NCI-H1417 (cell line): ENCODE results near the gene LRMDA.
"Not testable (repeated sequence)": the region's sequence is repeated elsewhere in the genome, so short reads cannot be mapped to it uniquely, and the experiment has no call there.

Source experiments
- DNase-seq, 3 experiments: peaks; one replicate each; lab custom pipeline; 2025; lab: John Stamatoyannopoulos, UW

LRMDA gene

DNA sequence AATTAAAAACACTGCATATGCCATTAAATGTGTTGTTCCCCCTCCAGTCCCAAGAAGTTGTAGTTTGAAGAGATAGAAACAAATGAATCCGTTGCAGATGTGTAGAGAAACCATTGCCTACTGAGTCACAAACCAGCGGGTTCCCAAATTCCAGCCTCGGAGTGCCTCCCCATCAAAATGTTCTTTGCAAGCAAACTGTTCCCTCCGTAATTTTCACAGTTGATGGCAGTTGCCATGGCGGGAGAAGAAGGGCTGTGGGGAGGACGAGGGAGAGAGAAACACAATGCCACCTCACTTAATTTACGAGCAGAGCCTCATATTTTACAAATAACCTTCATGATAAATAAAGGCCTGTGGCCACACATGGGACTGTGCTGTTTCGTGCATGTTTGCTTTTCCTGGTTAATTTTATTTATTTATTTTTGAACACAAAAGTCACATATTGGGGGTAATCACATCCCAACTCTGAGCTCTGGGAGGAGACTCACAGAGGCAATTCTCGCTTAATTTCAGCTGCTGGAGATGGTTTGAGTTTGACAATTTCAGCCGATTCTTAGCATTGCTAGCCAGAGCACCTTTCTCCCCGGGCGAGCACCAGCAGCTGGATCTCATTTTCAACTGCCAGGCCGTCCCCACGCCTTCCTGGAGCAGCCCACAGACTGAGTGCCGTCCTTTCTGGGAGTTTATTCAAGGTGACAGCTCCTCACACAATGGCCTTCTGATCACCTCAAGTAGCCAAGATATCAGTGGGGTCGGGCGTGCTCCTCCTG, 1122.0 kb downstream of the LRMDA start:
- DNase-seq = peak in 1 of 3 experiments; percentile 20

DNA sequence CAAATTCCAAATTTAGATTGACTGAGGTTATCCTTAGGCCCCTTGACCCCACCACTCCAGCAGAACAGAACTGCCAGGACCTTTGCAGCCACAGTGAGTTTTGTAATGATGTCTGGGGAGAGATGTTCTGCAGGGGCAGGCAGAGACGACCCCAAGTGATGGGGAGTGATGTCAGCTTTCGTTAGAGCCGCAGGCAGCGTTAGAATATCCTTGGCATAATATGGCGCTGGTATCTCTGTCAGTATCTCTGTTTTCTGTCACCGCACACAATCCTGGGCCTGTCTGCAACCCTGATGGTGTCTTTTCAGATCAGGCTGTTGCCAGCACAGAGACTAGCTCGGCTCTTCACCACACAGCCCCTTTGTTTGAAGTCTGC, 1122.6 kb downstream of the LRMDA start:
- no peak for DNase-seq

DNA sequence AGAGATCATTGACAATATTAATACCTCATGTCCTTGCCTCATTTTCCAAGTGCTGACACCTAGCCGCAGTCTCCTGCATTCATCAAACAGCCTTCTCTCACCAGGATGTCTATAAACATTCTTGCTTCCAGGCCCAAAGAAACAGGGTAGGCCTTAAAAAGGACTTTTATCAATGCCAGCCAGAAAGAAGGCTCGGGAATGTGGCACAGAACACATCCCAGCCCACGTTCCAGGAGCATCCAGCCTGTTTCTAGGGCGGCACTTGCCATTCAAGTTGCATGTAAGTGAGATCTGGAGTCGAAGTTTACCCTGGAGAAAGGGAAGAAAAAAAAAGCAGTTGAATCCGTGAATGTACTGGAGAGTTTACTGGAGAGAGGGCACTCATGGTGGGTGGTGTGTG, 1123.1 kb downstream of the LRMDA start:
- DNase-seq = no peak

DNA sequence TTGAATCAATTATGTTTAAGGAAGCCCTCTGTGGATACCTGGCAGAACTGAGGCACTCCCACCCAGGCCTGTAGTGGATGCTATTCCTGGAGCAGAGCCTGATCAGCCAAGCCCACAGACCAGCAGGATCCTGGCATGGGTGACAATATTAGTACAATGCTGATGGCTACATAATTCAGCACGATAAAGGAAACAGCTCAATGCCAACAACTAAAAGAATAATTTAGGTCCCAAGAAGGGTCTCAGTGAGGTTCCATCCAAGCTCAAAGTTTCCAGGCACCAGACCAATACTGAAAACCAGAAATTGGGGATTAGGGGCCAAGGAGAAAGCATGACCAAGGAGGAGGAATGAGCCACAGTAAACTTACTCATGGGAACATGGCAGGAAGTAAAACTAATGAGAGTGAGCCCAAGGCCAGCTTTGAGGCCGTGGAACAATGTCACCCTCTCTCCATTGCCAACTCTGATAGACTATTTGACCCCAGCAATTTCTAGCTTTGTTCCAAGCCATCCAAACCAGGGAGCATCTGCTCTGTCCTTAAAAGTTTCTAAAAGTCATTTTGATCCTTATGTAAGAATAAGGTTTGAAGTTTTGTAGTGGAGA, 1123.7 kb downstream of the LRMDA start:
- no peak for DNase-seq

DNA sequence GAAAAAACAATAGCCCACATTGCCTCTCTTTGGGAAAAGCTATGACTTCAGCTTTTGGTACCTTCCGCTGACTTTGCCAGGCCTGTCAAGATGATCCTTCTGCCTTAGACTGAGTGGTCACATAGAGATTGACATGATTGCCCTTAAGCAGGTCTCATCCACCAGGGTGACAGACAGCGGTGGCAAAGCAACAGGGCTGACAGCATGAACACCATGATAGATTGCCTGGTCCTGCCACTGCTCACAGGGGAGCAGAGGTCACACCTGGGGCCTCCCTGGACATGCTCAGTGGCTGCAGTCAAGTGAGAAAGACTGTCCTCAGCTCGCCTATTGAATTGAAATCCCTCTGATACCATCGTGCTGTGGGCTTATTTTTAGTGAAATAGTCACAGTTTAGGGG, 1125.9 kb downstream of the LRMDA start:
- no peak for DNase-seq

DNA sequence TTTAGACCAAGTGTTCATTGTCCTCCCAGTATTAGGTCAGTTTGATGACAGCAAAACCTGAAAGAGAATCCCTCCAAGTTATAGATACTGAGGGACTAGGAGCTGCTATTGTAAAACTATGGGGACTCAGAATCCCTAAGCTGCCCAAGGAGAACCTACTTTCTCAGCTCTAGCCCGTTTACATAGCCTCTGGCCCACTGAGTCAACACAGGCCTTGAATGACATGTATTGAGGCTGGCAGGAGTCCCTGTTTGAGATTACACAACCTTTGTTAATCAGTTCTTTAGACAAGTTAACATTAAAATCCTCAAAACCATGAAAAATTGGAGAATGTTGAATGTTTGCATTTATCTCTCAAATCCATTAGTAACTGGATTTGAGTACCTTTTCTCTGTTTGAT, 1127.2 kb downstream of the LRMDA start:
- DNase-seq = no peak

DNA sequence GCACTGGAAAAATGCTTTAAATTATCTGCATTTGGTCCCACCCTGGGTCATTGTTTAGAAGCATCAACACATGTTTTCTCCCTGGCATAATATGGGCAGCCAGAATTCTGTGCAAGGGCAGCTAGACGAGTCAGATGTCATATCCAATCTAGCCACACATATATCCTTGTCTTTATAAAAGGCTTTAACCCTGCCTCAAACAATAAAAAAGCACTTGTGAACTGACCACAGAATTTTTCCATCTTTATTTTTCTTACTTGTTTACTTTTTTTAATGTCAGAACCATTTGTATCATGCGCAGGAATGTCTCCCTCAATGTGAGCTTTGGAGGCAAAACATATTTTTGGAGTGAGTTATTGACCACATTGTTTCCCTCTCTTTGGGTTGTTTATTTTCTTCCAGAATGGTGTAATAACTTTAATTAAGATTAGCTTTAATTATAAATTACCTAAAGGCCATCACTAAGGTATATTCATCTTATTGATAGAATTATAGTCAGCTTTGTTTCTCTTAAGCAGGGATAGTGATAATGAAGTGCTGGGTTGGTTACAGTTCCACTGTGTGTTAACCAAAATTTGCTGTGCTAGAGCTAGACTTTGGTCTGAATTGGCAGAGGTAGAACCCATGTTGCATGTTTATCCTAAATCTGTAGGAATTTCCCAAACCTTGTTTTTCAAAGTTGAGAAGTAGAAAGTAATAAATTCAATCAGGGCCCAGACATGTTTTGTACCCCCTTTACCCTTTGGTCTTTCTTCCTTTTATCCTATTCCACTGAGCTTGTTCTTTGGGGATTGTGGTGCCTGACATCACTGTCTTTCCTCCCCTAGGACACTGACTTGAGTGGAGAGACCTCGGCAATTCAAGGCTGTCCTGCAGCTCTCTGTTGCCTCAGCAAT, 1127.8 kb downstream of the LRMDA start:
- DNase-seq = no peak

DNA sequence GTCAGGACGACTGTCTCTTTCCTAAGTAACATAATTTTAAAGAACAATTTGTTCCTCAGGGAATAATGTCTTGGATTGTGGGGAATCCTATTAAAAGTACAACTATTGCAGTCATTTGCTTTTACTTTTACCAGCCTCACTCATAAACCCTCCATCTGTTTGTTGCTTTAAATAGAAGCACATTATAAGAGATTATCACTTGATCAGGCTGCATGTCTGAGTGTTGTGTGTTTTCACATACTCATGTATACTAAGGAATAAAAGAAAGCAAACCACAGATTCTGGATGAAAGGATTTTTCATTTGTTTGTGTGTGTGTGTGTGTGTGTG, 1128.4 kb downstream of the LRMDA start:
- DNase-seq = no peak

DNA sequence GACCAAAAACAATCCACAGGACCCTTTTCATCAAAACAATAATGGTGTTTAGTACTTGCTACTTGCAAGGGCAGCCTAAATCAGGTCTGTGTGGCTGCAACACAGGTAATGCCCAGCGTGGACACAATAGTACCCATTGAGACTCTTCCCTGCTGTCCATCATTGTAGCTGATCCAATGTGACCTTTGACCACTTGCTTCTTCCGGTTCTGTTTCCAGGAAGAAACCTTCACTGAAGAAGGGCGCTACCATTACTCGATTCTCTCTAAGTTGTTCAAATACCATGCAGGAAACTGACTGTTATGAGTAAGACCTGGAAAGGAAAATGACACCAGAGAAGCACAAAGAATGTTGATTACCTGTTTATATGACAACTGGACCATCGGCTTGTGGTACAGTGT, 1128.9 kb downstream of the LRMDA start:
- no peak for DNase-seq

DNA sequence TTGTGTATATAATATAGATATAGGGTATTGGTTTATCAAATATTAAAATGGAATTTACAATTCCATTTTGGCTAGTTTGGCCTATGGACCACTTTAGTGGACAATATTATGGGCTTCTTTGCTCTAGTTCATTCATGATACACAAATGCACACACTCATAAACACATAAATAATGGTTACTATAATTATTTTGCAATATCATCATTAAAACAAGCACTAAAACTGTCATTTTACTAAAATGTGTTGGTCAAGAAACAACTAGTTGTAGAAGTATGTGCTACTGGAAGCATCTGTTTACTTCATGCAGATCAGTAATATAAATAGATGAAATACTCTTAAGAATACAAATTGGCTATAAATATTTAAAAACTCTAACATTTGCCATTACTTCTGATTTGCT, 1131.9 kb downstream of the LRMDA start:
- DNase-seq = no peak

DNA sequence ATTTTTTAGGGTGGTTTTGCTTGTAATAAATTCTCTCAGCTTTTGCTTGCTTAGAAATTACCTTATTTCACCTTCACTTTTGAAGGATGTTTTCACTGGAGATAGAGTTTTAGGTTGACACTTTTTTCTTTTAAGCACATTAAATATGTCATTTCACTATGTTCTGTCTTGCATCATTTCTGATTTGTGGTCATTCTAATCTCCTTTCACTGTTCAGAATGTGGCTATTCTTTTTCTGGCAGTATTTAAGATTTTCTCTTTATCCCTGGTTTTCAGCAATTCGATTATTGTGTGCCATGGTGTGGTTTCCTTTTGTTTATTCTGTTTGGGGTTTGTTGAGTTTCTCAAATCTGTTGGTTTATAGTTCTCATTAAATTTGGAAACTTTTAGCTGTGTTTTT, 1140.6 kb downstream of the LRMDA start:
- DNase-seq = no peak

DNA sequence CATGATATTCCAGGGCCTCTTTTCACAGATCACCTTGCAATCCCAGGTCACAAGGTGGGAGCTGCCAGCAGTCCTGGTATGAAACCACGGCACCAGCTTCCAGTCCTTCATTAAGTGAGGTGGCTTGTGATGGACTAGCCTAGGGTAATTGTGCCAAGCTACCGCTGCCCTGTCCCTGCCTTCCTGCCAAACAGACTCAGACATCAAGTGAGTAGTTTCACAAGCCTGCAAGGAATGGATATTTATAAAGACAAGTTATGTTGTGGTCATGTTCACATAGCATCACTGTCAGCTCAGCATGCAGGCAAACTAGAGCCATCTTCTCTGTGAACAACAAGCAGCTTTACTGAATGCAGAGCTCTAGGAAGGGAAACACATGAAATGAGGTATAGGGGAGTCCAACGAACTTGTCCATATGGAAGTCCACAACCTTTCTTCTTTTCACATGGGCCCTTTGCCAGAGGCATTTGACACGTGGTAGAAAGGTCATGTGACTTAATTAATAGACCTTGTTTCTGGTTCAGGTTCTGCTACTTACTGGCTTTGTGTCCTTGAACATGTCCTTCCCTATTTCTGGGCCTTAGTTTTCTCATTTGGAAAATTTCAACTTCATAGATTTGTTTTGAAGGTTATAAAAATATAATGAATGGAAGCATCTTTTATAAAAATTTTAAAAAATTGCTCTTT, 1145.0 kb downstream of the LRMDA start:
- DNase-seq = peak in 1 of 3 experiments; percentile 14

DNA sequence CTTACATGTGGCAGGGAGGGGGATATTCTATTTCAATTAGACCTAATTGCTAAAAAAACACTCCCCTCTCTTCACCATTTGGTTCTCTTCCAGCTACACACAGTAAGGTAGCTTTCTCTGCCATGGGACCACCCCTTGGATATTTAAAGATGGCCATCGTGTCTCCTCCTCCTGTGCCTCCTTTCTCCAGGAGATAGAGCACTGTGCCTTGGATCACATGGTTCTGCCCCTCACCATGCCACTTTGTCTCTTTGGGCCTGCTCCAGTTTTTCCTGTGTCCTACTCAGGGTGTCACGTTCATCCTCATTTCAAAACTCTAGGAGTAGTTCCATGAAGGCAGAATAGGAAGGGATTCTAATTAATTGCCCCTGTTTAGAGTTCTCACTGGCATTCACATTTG, 1146.0 kb downstream of the LRMDA start:
- peak in 1 of 3 experiments; percentile 54 for DNase-seq

DNA sequence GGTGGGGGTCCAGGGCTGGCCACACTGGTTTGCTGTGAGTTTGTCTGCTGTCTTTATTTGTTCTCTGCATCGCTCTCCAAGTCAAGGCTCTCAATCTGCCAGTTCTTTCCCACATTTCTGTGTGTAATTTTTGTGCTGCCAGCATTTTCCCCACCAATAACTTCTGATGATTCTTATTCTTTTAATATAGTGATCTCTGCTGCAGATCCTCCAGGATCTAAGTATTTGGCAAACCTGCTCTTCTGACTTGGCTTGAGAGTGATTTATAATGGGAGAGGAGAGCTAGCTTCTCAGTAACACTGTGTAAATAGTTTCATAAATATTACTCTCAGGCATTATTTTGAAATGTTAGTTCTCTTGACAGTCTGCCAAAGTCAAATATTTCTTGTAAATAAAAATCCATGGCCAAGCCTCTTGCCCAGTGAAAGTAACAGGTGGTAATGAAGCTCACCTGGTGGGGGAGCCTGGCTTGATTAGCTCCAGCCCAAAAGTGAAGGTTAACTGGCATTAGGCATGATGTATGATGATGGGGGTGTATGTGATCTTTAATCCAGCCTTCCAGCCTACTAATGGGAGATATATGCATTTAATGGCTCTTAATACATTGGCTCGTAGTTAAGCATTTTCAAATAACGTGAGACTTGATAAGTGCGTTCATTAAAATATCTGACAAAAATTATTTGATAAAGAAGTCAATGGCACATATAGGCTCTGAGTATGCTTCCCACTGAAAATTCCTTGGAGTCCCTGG, 1150.3 kb downstream of the LRMDA start:
- DNase-seq = peak in 2 of 3 experiments; percentile 30 to 85

DNA sequence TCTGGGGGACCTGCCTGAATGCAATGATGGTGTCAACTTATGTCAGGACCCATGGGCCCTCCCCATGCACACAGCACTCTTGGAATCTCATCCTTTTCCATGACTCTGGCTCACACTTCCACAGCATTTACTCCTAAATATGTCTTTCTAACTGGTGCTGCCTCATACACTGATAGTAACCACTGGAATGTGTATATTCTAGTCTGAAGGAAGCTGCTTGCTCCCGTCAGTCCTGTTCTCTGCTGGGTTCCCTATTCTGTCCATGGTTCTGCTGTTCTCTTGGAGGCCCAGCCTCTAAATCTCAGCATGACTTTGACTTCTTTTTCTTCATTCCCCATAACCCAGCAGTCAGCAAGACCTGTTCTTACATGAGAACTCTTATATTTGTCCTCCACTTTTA, 1151.1 kb downstream of the LRMDA start:
- no peak for DNase-seq

DNA sequence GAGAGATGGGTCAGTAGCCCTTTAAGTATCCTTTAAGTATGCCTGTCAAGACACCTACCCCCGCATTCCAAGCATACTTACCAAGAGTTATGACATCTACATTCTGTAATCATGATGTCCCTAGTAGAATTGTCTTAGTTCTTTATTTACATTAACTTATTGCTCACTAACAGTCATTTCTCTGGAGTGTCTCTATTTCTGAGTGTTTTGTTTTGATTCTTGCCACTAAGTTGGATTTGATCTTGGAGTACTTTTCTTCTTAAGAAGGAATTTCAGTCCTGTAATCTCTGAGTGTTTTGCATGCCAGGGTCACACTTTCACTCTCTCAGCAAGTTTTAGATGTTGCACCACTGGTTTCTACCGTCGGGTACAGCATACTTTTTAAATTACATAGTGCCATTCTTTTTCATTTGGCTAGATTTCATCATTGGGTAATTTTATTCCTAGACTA, 1152.3 kb downstream of the LRMDA start:
- no peak for DNase-seq

DNA sequence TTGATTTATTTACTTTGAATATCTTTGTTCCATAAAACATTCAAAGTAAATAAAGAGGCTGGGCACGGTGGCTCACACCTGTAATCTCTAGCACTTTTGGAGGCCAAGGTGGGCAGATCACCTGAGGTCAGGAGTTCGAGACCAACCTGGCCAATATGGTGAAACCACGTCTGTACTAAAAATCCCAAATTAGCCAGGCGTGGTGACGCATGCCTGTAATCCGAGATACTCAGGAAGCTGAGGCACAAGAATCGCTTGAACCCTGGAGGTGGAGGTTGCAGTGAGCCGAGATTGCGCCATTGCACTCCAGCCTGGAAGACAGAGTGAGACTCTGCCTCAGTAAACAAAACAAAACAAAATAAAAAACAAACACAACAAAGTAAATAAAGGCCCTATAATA, 1153.0 kb downstream of the LRMDA start:
- not testable (repeated sequence) for DNase-seq
